Coronary artery (tissue), 2 donors: ENCODE data around the gene TSC22D1.

Experiments used
- DNase-seq: peaks from one replicate; pipeline ENCODE4 v3.0.0-alpha.2; 2017; ENCODE audit warnings: low spot score
- H3K27ac ChIP-seq, 2 donors: fragments of 200-600 bp; sonication (generic); one replicate each; pipeline ENCODE4 v1.5.1; 2016 to 2019
- H3K4me3 ChIP-seq: fragments of 200-600 bp; sonication (generic); 2 replicates; pipeline ENCODE4 v1.5.1; 2016; ENCODE audit warnings: mild to moderate bottlenecking, moderate library complexity
- CTCF ChIP-seq: fragments of 200-600 bp; sonication (generic); IDR thresholded peaks from one replicate; pipeline ENCODE4 v1.5.1; 2019; ENCODE audit warnings: antibody characterized with exemption

The TSC22D1 gene

GRCh38 chr13:44403461-44404056, 172.6 kb downstream of the TSC22D1 start:
- no peak for DNase-seq
- no peak for TF ChIP-seq CTCF
- no peak overlapping the region for H3K4me3 ChIP-seq
- H3K27ac ChIP-seq: no peak overlapping the region

- no peak for TF ChIP-seq CTCF
- Histone ChIP-seq H3K27ac (no peak overlapping the region), H3K4me3 (no peak overlapping the region)
- DNase-seq: no peak
These were observed 173.2 kb downstream of the TSC22D1 start for GRCh38 chr13:44402899-44403445.

GRCh38 chr13:44401577-44401976, 174.6 kb downstream of the TSC22D1 start:
- no peak for TF ChIP-seq CTCF
- Histone ChIP-seq H3K27ac (no peak overlapping the region), H3K4me3 (no peak overlapping the region)
- DNase-seq: no peak

- Histone ChIP-seq H3K27ac (no peak overlapping the region), H3K4me3 (no peak overlapping the region)
- TF ChIP-seq CTCF: no peak
- no peak for DNase-seq
These were observed 175.4 kb downstream of the TSC22D1 start for GRCh38 chr13:44400736-44401135.

- TF ChIP-seq CTCF: no peak
- peak; percentile 33 for DNase-seq
- H3K4me3 ChIP-seq: no peak overlapping the region
- H3K27ac ChIP-seq: no peak overlapping the region
These were observed 177.1 kb downstream of the TSC22D1 start for GRCh38 chr13:44399074-44399473.

GRCh38 chr13:44398606-44399005, 177.5 kb downstream of the TSC22D1 start:
- no peak overlapping the region for H3K27ac ChIP-seq

More at GRCh38 chr13:44398606-44399005, 177.5 kb downstream of the TSC22D1 start:
- DNase-seq: peak; percentile 63
- TF ChIP-seq CTCF: no peak
- no peak overlapping the region for H3K4me3 ChIP-seq
